Epithelial cell of proximal tubule (primary cell): ENCODE results near the gene MYPN. TPM values are rescaled to one million over a fixed set of nuclear protein-coding genes. Genes with fewer than 3 reads are reported as not detected.

Experiments
- DNase-seq: peaks from one replicate; pipeline ENCODE4 v3.0.0-alpha.2; 2011; ENCODE audit warnings: low read depth
- H3K4me3 ChIP-seq: 2 replicates; pipeline ENCODE4 v1.5.1; 2011; ENCODE audit warnings: low read depth, mild to moderate bottlenecking, low read length
- CTCF ChIP-seq: conservative IDR thresholded peaks from 2 replicates; pipeline ENCODE4 v1.5.1; 2012; ENCODE audit warnings: low read depth, mild to moderate bottlenecking, low read length
- total RNA-seq: library from RNA; depleted of rRNA; stranded (reverse); fragments of >200 nt; gene quantifications from 2 replicates; pipeline ENCODE4 v1.2.3, GENCODE V29; 2015

MYPN gene
- total RNA-seq, 1 donor from 2014 or later, result 0.98 TPM

- H3K4me3 ChIP-seq, result no peak overlapping the region
- TF ChIP-seq CTCF, result no peak
- no peak for DNase-seq
Observed at GRCh38 chr10:68111584-68111983, 2.3 kb downstream of the MYPN start.

GRCh38 chr10:68112837-68113236 is 3.5 kb downstream of the MYPN start:
- H3K4me3 ChIP-seq, result no peak overlapping the region
- no peak for TF ChIP-seq CTCF
- DNase-seq, result no peak

- no peak for DNase-seq
- H3K4me3 ChIP-seq, result no peak overlapping the region
- no peak for TF ChIP-seq CTCF
Observed at GRCh38 chr10:68118657-68119056, 9.4 kb downstream of the MYPN start.

- DNase-seq, result no peak
- H3K4me3 ChIP-seq, result no peak overlapping the region
- no peak for TF ChIP-seq CTCF
Observed at GRCh38 chr10:68121020-68121743, 11.9 kb downstream of the MYPN start.

- TF ChIP-seq CTCF, result no peak
- no peak overlapping the region for H3K4me3 ChIP-seq
- DNase-seq, result no peak
Observed at GRCh38 chr10:68121852-68122251, 12.6 kb downstream of the MYPN start.

GRCh38 chr10:68124718-68125117 is 15.4 kb downstream of the MYPN start:
- no peak for TF ChIP-seq CTCF
- H3K4me3 ChIP-seq, result no peak overlapping the region
- DNase-seq, result no peak

GRCh38 chr10:68125772-68126171 is 16.5 kb downstream of the MYPN start:
- H3K4me3 ChIP-seq, result no peak overlapping the region
- DNase-seq, result no peak
- TF ChIP-seq CTCF, result no peak
